Endothelial cell of umbilical vein (primary cell): ENCODE data around the gene ACE. TPM values are rescaled to one million over a fixed set of nuclear protein-coding genes. Genes with fewer than 3 reads are reported as not detected.

Source experiments
- BruUV-seq: library from RNA; stranded (reverse); fragments of 400-500 nt; replicated peaks from 2 replicates; lab custom pipeline; 2021; lab: Mats Ljungman, UMichigan
- CTCF ChIA-PET: fragments of 300-600, 350-600 bp; sonication (Branson Sonifier 250); formaldehyde crosslinking; loops from one replicate; lab custom pipeline; 2021; ENCODE audit warnings: antibody characterized with exemption, inconsistent platforms; lab: Charles Lee
- POLR2A ChIA-PET: fragments of 300-600, 350-600 bp; sonication (Branson Sonifier 250); formaldehyde crosslinking; loops from one replicate; lab custom pipeline; 2021; ENCODE audit warnings: antibody characterized with exemption, inconsistent platforms; lab: Charles Lee
- DNase-seq: peaks from one replicate; pipeline ENCODE4 v3.0.0-alpha.2; 2011; ENCODE audit warnings: low read depth, low spot score
- FAIRE-seq: peaks from 2 replicates; lab custom pipeline; 2011; peaks lifted over from hg19 to GRCh38; lab: Jason Lieb, UNC
- H2AFZ ChIP-seq: 2 replicates; pipeline ENCODE4 v1.6.0; 2012; ENCODE audit warnings: low read depth, low read length, control low read depth, inconsistent platforms
- H3K27ac ChIP-seq: 2 replicates; pipeline ENCODE4 v1.5.1; 2011; ENCODE audit warnings: low read depth, mild to moderate bottlenecking, control low read depth, low read length, moderate library complexity; ENCODE audit not compliant: insufficient read depth
- H3K27me3 ChIP-seq, 2 experiments: 2 replicates each; pipeline versions ENCODE4 v1.6.0 to v1.6.1; 2011; ENCODE audit warnings: low read length in 2 of 2, mixed read lengths in 1 of 2; ENCODE audit not compliant: control insufficient read depth in 2 of 2, insufficient read depth in 2 of 2
- H3K36me3 ChIP-seq, 2 experiments: 2 replicates in 1 of 2; 3 replicates in 1 of 2; pipeline ENCODE4 v1.5.1; 2011; ENCODE audit warnings: low read length in 2 of 2, mild to moderate bottlenecking in 1 of 2, moderate library complexity in 1 of 2; ENCODE audit not compliant: control insufficient read depth in 2 of 2, insufficient read depth in 2 of 2; ENCODE audit errors: extremely low read depth in 1 of 2
- H3K4me1 ChIP-seq: 3 replicates; pipeline ENCODE4 v1.5.1; 2011; ENCODE audit warnings: mild to moderate bottlenecking, low read length; ENCODE audit not compliant: control insufficient read depth, insufficient read depth; ENCODE audit errors: extremely low read depth
- H3K4me2 ChIP-seq: 2 replicates; pipeline ENCODE4 v1.6.1; 2011; ENCODE audit warnings: low read length, control low read depth, mixed read lengths; ENCODE audit not compliant: insufficient read depth
- H3K4me3 ChIP-seq, 3 experiments: fragments of 200-600 bp in 1 of 3; sonication (generic), shearing (Covaris generic) in 1 of 3; replicated peaks in 1 of 3; 2 replicates each; pipeline ENCODE4 v1.5.1; 2011 to 2016; ENCODE audit warnings: control low read depth in 3 of 3, low read length in 3 of 3, mild to moderate bottlenecking in 2 of 3, inconsistent platforms in 1 of 3, low read depth in 1 of 3, moderate library complexity in 1 of 3; ENCODE audit not compliant: insufficient read depth in 1 of 3
- H3K79me2 ChIP-seq: 2 replicates; pipeline ENCODE4 v1.6.0; 2012; ENCODE audit warnings: low read length, inconsistent platforms; ENCODE audit not compliant: control insufficient read depth, insufficient read depth
- H3K9ac ChIP-seq: replicated peaks from 2 replicates; pipeline ENCODE3; 2011; ENCODE audit warnings: low read length, control low read depth; ENCODE audit not compliant: insufficient read depth; ENCODE audit errors: extremely low read depth
- H3K9me1 ChIP-seq: replicated peaks from 3 replicates; pipeline ENCODE4 v1.6.0; 2011; ENCODE audit warnings: mild to moderate bottlenecking, low read length; ENCODE audit not compliant: control insufficient read depth, insufficient read depth; ENCODE audit errors: extremely low read depth
- H3K9me3 ChIP-seq: replicated peaks from 2 replicates; pipeline ENCODE4 v1.5.1; 2012; ENCODE audit warnings: low read length, inconsistent platforms; ENCODE audit not compliant: control insufficient read depth, insufficient read depth
- H4K20me1 ChIP-seq: replicated peaks from 2 replicates; pipeline ENCODE3; 2011; ENCODE audit warnings: mild to moderate bottlenecking, low read length; ENCODE audit not compliant: control insufficient read depth, insufficient read depth; ENCODE audit errors: extremely low read depth
- CTCF ChIP-seq, 2 donors: IDR thresholded peaks; 1 replicate in 1 of 2; 2 replicates in 1 of 2; pipeline ENCODE4 v1.5.1; 2011; ENCODE audit warnings: low read length in 2 of 2, mild to moderate bottlenecking in 2 of 2, moderate library complexity in 2 of 2, control low read depth in 1 of 2, inconsistent platforms in 1 of 2, low read depth in 1 of 2; ENCODE audit not compliant: insufficient read depth in 1 of 2; ENCODE audit errors: extremely low read depth in 1 of 2
- EZH2 ChIP-seq: IDR thresholded peaks from 2 replicates; pipeline ENCODE4 v1.6.1; 2012; ENCODE audit warnings: borderline replicate concordance, low read depth, mild to moderate bottlenecking, moderate library complexity, low read length, inconsistent platforms; ENCODE audit not compliant: severe bottlenecking
- FOS ChIP-seq: IDR thresholded peaks from 2 replicates; pipeline ENCODE4 v1.6.1; 2011; ENCODE audit warnings: mild to moderate bottlenecking, low read length, moderate library complexity, borderline replicate concordance; ENCODE audit not compliant: insufficient read depth
- GATA2 ChIP-seq: IDR thresholded peaks from 2 replicates; pipeline ENCODE4 v1.7.0; 2011; ENCODE audit warnings: low read depth, mild to moderate bottlenecking, moderate library complexity, mixed read lengths, low read length; ENCODE audit not compliant: insufficient read length, insufficient read depth
- JUN ChIP-seq: IDR thresholded peaks from 2 replicates; pipeline ENCODE4 v1.6.1; 2011; ENCODE audit warnings: borderline replicate concordance, low read depth; ENCODE audit not compliant: insufficient read length, insufficient read depth
- MAX ChIP-seq: IDR thresholded peaks from 2 replicates; pipeline ENCODE4 v1.6.1; 2011; ENCODE audit not compliant: insufficient read depth, insufficient read length
- MYC ChIP-seq: IDR thresholded peaks from one replicate; pipeline ENCODE4 v1.6.1; 2011; ENCODE audit warnings: mild to moderate bottlenecking, low read depth, low read length
- POLR2A ChIP-seq: IDR thresholded peaks from 2 replicates; pipeline ENCODE4 v1.6.1; 2012; ENCODE audit warnings: low read depth, mild to moderate bottlenecking, control low read depth, low read length
- POLR2AphosphoS5 ChIP-seq: IDR thresholded peaks from 2 replicates; pipeline ENCODE4 v1.6.1; 2012; ENCODE audit warnings: low read depth, mild to moderate bottlenecking, control low read depth, low read length, moderate library complexity; ENCODE audit not compliant: insufficient read depth
- dilution Hi-C: fragments of 300-500 bp; cut with MboI; formaldehyde crosslinking; loops from one replicate; pipeline ENCODE4 v1.15.0; 2019; ENCODE audit warnings: low sequenced_read_pairs; ENCODE audit not compliant: extremely low pct_ligation_motif_present
- intact Hi-C: fragments of 100-400 bp; cut with micrococcal nuclease; formaldehyde crosslinking; loops from one replicate; pipeline ENCODE4 v1.10.0; 2022
- polyA plus RNA-seq, 4 experiments: library from polyadenylated mRNA; depleted of rRNA in 3 of 4; stranded (reverse) in 3 of 4; unstranded in 1 of 4; fragments of >200 nt; gene quantifications; 2 replicates each; pipeline versions ENCODE4 v1.2.1 to v1.2.3, GENCODE V29; 2011 to 2012; ENCODE audit warnings: missing spikeins in 1 of 4
- total RNA-seq: library from RNA; stranded (reverse); gene quantifications from 2 replicates; pipeline ENCODE4 v1.2.3, GENCODE V29; 2021

Gene ACE
- total and polyA plus RNA-seq, 2 donors (not counting 3 experiments of a cell fraction or from before 2014, with no cell fraction given) = 63.4 to 207 TPM

GRCh38 chr17:63515426-63515825, 38.6 kb downstream of the ACE start:
- no peaks in the 10 kb centered on the region for H3K9me3 ChIP-seq
- no peak overlapping the region for H3K27ac ChIP-seq
- H2AFZ ChIP-seq = no peak overlapping the region
- no peak for FAIRE-seq
- no peaks in the 10 kb centered on the region for H3K36me3 ChIP-seq
- dilution Hi-C loops = no loop called here
- H4K20me1 ChIP-seq = no peaks in the 10 kb centered on the region
- no peaks in the 10 kb centered on the region for H3K4me1 ChIP-seq
- CTCF ChIA-PET = interaction anchor here (0.7 to 1.5 kb wide), 3 partner anchors 12 to 90 kb away, joined by 3 to 4 read pairs (median 3); no protein-coding TSS in a partner anchor
- POLR2A ChIA-PET = no interaction called here
- H3K27me3 ChIP-seq = peaks cover 2 to 4% of the 10 kb centered on the region in 2 experiments
- no peak overlapping the region for H3K9ac ChIP-seq
- intact Hi-C loops = no loop called here
- H3K79me2 ChIP-seq = no peaks in the 10 kb centered on the region
- DNase-seq = no peak
- H3K4me3 ChIP-seq = no peak overlapping the region
- H3K9me1 ChIP-seq = no peaks in the 10 kb centered on the region
- H3K4me2 ChIP-seq = no peak overlapping the region
- no TSS peak for BruUV-seq
- no peak for TF ChIP-seq CTCF (IDR thresholded peaks at IDR 0.05; ENCODE audit: extremely low read depth in 1 of 2, insufficient read depth in 1 of 2, low read depth in 1 of 2, low read length in 2 of 2)
- TF ChIP-seq POLR2A = no peak
- TF ChIP-seq GATA2 = no peak
- no peak for TF ChIP-seq EZH2
- no peak for TF ChIP-seq MAX
- no peak for TF ChIP-seq MYC
- no peak for TF ChIP-seq FOS
- no peak for TF ChIP-seq POLR2AphosphoS5
- no peak for TF ChIP-seq JUN
